NB4 (cell line): ENCODE results near the gene B3GNT2.
"Not testable (repeated sequence)": the region's sequence is repeated elsewhere in the genome, so short reads cannot be mapped to it uniquely, and the experiment has no call there.

ENCODE experiments used
- DNase-seq: peaks from one replicate; pipeline ENCODE4 v3.0.0; 2010; ENCODE audit warnings: low read depth
- H3K4me3 ChIP-seq: one replicate; pipeline ENCODE4 v1.5.1; 2011; ENCODE audit warnings: mild to moderate bottlenecking, low read depth, low read length, moderate library complexity
- MYC ChIP-seq: IDR thresholded peaks from 2 replicates; pipeline ENCODE4 v1.6.1; 2011; ENCODE audit warnings: low read depth, low read length
- POLR2A ChIP-seq: IDR thresholded peaks from 2 replicates; pipeline ENCODE4 v1.6.1; 2011; ENCODE audit warnings: mild to moderate bottlenecking; ENCODE audit not compliant: insufficient read length; ENCODE audit errors: extremely low read depth
- TF ChIP-seq, protein P1 (sequence below): IDR thresholded peaks from one replicate; pipeline ENCODE4 v1.5.1; 2012; ENCODE audit warnings: low read depth, low read length
- TF ChIP-seq, protein P2 (sequence below): IDR thresholded peaks from 2 replicates; pipeline ENCODE4 v1.6.1; 2011; ENCODE audit warnings: low read depth, low read length

The B3GNT2 gene

DNA sequence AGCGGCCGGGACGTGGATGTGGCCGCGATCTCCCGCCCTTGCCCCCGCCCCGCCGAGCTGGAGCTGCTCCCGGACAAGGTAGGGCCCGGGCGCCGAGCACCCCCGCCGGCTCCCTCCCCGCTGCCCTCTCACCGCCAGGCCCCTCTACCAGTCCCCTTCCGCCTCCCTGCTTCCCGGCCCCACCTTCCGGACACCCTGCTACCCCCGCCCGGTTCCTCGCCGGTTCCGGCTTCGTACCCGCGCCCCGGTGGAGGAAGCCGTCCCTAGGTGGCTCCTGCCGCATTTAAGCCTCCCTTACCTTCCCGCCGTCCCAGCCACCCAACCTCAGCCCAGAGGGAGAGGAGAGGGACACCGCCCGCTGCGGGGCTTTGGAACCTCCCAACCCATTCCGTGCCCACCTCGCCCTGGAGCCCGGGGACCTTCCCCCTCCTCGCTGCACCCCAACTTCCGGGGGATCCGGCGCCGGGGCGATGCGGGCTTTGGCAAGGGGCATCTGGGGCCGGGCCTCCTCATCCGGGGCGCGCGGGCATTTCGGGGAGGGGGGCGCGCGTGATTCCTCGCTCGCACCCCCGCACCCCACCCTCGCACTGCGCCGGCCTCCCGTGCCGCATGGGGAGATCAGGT is 475 bp downstream of the B3GNT2 start:
- peak overlapping the region; percentile 72 for H3K4me3 ChIP-seq
- TF ChIP-seq, protein P1, sequence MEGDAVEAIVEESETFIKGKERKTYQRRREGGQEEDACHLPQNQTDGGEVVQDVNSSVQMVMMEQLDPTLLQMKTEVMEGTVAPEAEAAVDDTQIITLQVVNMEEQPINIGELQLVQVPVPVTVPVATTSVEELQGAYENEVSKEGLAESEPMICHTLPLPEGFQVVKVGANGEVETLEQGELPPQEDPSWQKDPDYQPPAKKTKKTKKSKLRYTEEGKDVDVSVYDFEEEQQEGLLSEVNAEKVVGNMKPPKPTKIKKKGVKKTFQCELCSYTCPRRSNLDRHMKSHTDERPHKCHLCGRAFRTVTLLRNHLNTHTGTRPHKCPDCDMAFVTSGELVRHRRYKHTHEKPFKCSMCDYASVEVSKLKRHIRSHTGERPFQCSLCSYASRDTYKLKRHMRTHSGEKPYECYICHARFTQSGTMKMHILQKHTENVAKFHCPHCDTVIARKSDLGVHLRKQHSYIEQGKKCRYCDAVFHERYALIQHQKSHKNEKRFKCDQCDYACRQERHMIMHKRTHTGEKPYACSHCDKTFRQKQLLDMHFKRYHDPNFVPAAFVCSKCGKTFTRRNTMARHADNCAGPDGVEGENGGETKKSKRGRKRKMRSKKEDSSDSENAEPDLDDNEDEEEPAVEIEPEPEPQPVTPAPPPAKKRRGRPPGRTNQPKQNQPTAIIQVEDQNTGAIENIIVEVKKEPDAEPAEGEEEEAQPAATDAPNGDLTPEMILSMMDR, result no peak
- TF ChIP-seq POLR2A (no peak), MYC (no peak)
- peak; percentile 82 for DNase-seq

DNA sequence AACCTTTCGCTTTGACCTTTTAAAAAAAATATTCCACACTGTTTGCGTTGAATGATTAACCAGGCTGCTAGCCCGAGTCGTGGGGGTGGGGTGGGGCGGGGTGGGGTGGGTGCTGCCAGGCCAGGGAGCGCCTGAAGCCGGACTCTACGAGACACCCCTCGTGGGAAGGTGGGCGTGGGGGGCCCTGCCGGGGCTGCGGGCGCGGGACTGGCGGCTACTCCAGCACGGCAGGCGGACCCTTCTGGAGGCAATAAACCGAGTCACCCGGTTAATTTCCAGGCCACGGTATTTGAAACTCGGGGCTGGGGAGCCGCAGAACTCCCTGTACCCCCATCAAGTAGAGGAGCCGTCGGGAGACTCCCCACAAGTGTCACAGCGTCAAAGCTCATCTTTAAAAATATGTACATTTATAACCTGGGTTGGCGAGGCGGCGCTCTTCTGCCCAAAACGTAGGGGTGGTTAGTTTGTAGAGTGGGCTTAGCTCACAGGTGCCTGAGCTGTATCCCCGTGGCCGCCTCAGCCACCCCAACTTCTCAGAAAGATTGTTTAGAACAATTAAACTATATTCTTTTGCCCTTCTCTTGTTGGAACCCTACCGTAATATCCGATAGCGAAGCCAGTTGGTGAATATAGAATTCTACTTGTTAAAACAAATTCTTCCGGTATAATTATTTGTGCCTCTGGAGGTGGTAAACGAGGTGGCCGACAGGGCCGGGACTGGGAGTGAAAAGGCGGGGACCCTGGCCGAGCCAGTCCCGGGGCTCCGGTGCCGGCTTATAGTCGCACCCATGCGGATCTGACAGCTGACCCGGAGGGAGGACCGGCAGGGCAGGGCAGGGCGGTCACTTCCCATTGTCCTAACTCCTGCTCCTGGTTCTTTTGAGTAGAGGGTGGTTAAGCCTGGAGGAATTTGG is 1.4 kb downstream of the B3GNT2 start:
- DNase-seq, result peak; percentile 68
- TF ChIP-seq MYC (no peak), POLR2A (no peak)
- TF ChIP-seq, protein P2, sequence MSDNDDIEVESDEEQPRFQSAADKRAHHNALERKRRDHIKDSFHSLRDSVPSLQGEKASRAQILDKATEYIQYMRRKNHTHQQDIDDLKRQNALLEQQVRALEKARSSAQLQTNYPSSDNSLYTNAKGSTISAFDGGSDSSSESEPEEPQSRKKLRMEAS, result peak; percentile 11; the same call in 1 of the 2 replicates
- TF ChIP-seq, protein P1, result peak; percentile 14
- peak overlapping the region; percentile 72 for H3K4me3 ChIP-seq

DNA sequence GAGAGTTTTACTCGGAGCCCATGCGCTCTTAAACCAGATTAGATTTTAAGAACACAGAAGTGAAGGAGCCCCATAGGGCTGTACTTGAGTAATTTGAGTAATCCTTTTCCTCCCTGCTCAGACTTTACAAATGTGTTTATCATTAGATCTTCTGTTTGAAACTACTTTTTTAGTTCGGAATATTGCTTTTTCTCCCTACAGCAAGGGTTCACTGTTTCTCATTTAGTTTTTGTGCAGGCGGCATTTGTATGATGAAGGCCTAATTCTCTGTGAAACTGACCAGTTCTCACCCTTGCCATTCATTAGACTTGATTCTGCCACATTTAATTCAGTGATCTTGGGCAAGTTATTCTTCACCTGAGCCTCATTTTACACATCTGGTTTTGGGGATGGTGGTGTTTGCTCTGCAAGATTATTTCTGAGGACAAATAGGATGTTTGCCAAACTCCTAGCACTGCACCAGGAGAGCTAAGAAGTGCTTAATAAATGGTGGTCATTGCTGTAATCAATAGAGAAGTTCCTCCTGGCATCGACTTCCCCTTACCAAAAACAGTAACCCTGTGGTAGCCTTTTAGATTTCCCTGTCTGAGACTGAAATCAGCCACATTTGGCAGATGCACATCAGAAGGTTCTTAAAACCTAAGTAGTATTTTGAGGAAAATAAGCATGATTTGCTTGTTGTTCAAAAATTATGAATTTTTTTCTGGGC is 2.2 kb downstream of the B3GNT2 start:
- TF ChIP-seq POLR2A (no peak), MYC (no peak)
- TF ChIP-seq, protein P1, result no peak
- TF ChIP-seq, protein P2, result no peak
- peak overlapping the region; percentile 72 for H3K4me3 ChIP-seq
- DNase-seq, result peak; percentile 71

DNA sequence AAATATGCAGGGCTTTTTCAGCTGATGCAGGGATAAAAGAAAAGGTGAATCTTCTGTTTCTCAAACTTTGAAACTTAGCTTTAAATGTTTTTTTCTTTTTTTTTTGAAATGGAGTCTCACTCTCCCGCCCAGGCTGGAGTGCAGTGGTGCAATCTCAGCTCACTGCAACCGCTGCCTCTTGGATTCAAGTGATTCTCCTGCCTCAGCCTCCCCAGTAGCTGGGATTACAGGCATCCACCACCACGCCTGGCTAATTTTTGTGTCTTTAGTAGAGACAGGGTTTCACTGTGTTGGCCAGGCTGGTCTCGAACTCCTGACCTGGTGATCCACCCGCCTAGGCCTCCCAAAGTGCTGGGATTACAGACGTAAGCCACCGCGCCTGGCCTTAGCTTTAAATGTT is 2.9 kb downstream of the B3GNT2 start:
- peak overlapping the region; percentile 72 for H3K4me3 ChIP-seq
- not testable (repeated sequence) for DNase-seq

DNA sequence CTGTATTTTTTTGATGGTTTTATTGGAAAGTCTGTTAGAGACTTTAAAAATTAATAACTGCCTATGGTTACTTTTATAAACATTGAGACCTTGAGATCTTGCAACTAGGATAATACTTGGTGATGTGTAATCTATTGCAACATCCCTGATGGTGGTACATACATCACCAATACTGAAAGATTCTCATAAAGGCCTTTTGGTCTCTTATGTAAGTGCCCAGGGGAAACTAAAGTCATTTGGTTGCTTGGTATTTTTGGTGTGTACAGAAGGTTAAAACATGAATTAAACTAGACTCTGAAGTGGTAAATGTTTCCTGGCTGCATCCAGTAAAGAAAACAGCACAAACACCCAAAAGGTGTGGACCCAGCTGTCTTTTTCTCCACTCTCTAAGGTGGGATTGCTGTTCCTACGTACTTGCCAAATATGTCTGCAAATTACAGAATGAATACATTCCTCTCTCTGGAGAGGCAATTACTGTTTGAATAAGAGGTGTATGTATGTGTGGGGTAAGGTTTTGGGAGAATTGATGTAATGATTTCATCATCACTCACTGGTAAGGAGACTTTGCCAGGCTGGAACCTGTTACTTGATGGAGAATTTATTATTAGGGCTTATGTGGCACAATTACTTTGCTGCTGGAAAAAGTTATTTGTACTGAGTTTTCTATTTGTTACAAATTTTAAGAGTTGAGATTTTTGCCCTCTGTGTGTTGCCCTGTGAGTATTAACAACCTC is 3.6 kb downstream of the B3GNT2 start:
- DNase-seq, result peak; percentile 72
- no peak for TF ChIP-seq POLR2A
- no peak for TF ChIP-seq MYC
- TF ChIP-seq, protein P2, result no peak
- TF ChIP-seq, protein P1, result no peak
- peak overlapping the region; percentile 39 for H3K4me3 ChIP-seq
